Upper lobe of right lung (tissue), 1 donor: ENCODE results near the gene MXD4. TPM values are rescaled to one million over a fixed set of nuclear protein-coding genes. Genes with fewer than 3 reads are reported as not detected.

ENCODE experiments used
- ATAC-seq: fragments of 200-7000 bp; cut with Tn5 transposase; one replicate; pipeline ENCODE4 v1.9.1; 2020; ENCODE audit warnings: mild to moderate bottlenecking, moderate library complexity
- DNase-seq: peaks from one replicate; pipeline ENCODE4 v3.0.0-alpha.2; 2020
- H3K27ac ChIP-seq: fragments of 200-600 bp; one replicate; pipeline ENCODE4 v1.8.0; 2022
- H3K27me3 ChIP-seq: fragments of 200-600 bp; one replicate; pipeline ENCODE4 v1.8.0; 2022; ENCODE audit warnings: mild to moderate bottlenecking
- H3K36me3 ChIP-seq: fragments of 200-600 bp; one replicate; pipeline ENCODE4 v1.8.0; 2022
- H3K4me1 ChIP-seq: fragments of 200-600 bp; one replicate; pipeline ENCODE4 v1.8.0; 2022
- H3K4me3 ChIP-seq: fragments of 200-600 bp; one replicate; pipeline ENCODE4 v1.8.0; 2022; ENCODE audit warnings: mild to moderate bottlenecking
- H3K9me3 ChIP-seq: fragments of 200-600 bp; one replicate; pipeline ENCODE4 v1.8.0; 2022
- CTCF ChIP-seq: fragments of 200-600 bp; IDR thresholded peaks from one replicate; pipeline ENCODE4 v1.8.0; 2022; ENCODE audit warnings: antibody characterized with exemption
- intact Hi-C: fragments of 100-400 bp; cut with DNase I; formaldehyde crosslinking; loops from one replicate; pipeline ENCODE4 v1.11.0; 2022
- total RNA-seq: library from RNA; stranded (reverse); fragmentation: NEBNext Ultra II Directional; extraction: Animal tissue kit (Norgen Biotek cat#: 25700); gene quantifications from one replicate; pipeline ENCODE4 v1.2.1, GENCODE V29; 2021
- donor health status: DM: no; HTN: yes; CAD: no; lungs with severe emphysema.

MXD4 gene
- total RNA-seq, 1 donor from 2014 or later: 72.7 TPM

DNA sequence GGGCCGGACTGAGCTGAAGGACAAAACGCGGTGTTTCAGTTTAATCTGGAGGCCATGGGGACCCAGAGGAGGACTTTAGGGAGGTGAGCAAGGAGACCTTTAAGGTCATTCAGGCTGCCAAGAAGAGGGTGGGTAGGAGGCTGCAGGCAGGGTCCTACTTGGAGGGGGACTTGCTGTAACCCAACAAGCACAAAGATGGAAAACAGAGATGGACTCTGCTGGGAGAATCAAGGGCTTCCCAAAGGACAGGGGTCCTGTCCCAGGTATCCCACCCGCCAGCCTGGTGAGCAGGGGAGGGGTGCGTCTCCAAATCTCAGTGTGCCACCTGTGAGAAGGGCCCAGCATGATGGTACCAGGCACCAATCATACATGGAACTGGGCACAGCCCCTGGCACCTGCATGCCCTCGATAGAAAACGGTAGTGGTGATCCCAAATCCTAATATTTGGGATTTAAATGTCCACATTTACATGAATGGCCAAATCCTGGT is 16.1 kb downstream of the MXD4 start:
- intact Hi-C loops: no loop called here
- H3K27ac ChIP-seq: peak overlapping the region; percentile 60

DNA sequence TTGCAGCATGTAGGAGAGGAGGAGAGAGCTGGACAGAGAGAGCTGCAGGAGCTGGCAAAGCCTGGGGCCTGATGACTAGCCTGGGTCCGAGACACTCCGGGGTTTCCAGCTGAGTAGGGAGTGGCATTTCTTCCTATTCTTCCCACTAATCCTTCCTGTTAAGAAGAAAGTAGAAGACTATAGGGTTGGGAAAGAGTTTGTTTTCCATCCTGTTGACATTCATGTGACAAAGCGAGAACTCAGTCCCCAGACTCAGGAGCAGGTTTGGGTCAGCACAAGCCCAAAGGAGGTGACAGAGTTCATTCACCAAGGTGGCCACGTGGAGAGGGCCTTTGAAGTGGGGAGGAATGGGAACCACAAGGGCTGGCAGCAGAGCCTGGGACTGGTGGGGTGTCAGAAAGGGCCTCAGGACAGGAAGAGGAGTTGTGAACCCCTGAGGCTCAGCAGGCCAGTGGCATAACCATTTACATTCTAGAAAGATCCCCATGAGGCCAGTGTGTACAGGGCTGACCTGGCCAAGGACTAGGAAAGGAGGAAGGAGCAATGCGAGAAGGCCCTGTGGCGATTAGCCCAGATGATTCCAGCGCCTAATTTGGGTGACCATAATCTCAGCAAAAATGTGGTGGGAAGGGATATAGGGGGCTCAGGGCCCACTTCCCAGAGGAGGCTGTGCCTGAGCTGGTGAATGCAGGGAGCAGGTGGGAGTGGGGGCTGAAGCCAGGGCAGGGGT is 16.7 kb downstream of the MXD4 start:
- peak overlapping the region; percentile 60 for H3K27ac ChIP-seq

More for the DNA sequence above, 16.1 kb downstream of the MXD4 start:
- DNase-seq (no peak), ATAC-seq (no peak)
- Histone ChIP-seq H3K4me3 (no peak overlapping the region), H3K27me3 (no peaks in the 10 kb centered on the region), H3K36me3 (peaks cover 30% of the 10 kb centered on the region), H3K4me1 (peaks cover 23% of the 10 kb centered on the region), H3K9me3 (no peaks in the 10 kb centered on the region)
- TF ChIP-seq CTCF: no peak

DNA sequence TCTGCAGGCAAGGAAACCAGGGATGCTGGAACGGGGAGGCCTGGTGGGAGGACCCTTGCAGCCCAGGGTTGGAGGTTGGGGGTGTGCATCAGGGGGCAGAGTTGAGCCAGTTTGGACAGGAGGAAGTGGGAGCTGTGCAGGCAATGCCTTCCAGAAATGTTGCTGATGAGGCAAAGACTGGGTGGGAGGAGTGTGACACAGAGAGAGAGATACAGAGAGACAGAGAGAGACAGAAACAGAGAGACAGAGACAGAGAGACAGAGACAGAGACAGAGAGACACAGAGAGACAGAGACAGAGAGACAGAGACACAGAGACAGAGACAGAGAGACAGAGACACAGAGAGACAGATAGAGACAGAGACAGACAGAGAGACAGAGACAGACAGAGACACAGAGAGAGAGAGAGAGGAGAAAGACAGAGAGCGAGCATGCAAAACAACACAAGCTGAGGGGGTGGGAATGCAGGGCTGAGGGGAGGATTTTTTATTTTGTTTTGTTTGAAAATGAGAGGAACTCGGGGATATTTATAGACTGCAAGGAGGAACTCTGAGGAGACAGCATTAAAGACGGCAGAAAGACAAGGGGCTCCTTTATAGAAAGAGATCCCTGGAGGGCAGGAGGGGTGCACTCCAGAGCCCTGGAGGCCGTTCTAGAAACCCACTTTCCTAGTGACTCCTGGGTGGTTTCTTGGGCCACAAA is 18.1 kb downstream of the MXD4 start:
- intact Hi-C loops: no loop called here
- Histone ChIP-seq H3K27me3 (no peaks in the 10 kb centered on the region), H3K4me1 (peaks cover 40% of the 10 kb centered on the region), H3K4me3 (no peak overlapping the region), H3K9me3 (no peaks in the 10 kb centered on the region), H3K27ac (peak overlapping the region; percentile 34), H3K36me3 (peaks cover 11% of the 10 kb centered on the region)
- ATAC-seq (peak; percentile 42), DNase-seq (peak; percentile 69)
- TF ChIP-seq CTCF: peak; percentile 34

More for the DNA sequence above, 16.7 kb downstream of the MXD4 start:
- Histone ChIP-seq H3K4me3 (no peak overlapping the region), H3K36me3 (peaks cover 25% of the 10 kb centered on the region), H3K9me3 (no peaks in the 10 kb centered on the region), H3K27me3 (no peaks in the 10 kb centered on the region), H3K4me1 (peaks cover 29% of the 10 kb centered on the region)
- DNase-seq (no peak), ATAC-seq (no peak)
- intact Hi-C loops: no loop called here
- TF ChIP-seq CTCF: no peak

DNA sequence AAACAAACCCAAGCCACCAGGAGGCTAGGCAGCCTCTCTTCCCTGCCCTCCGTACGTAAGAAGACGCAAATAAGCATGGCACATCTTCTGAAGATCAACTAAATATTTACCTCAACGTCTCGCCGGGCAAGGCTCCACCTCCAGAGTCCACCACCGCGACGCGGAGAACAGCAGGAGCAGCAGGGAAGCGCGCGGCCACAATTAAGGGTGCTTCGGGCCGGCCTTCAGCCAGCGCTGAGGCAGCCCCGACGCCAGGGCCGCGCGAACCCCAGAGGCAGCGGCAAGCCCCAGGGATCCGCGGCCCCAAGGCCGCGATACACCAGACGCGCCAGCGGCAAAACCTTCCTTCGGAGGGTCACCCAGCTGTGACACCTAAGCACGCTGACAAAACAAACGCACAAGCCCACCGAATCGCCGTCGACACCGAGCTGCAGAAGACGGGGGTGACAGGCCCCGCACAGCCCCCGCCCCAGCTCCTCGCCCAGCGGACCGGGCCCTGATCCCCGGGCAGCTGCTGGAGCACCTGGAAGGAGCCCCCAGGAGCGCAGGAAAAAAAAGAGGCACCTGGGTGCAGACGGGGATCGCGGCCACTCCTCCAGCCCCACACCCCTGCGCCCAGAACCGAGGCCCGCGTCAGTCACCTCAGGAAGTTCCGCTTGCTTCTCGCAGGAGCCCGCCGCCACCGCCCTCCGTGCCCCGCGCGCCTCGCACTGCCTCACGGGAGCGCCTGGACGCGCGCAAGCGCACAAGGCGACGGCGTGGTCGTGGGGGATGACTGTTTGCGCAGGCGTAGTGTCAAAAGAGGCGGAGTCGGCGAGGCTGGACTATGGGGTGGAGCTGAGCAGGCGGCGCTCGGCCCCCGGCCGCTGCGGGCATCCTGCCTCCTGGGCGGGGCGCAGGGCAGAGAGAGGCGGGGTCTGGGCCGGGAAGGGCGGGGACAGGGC is 20.2 kb downstream of the MXD4 start, which contains the start of the genes HAUS3 and POLN:
TSS of gene HAUS3 (minus strand) at position 712 of the 944 bp plus-strand sequence. CDS start 1,175 bp downstream, outside the sequence.
TSS of gene POLN (minus strand) at position 712 of the 944 bp plus-strand sequence. CDS start 12,890 bp downstream, outside the sequence.
- Histone ChIP-seq H3K9me3 (no peaks in the 10 kb centered on the region), H3K27ac (peak within 1 kb of the TSS; percentile 76), H3K4me1 (peaks cover 53% of the 10 kb centered on the region), H3K36me3 (no peaks in the 10 kb centered on the region), H3K27me3 (no peaks in the 10 kb centered on the region), H3K4me3 (peak within 1 kb of the TSS; percentile 96)
- DNase-seq (peak; percentile 99), ATAC-seq (peak; percentile 98)
- intact Hi-C loops: no loop called here
- TF ChIP-seq CTCF: no peak

DNA sequence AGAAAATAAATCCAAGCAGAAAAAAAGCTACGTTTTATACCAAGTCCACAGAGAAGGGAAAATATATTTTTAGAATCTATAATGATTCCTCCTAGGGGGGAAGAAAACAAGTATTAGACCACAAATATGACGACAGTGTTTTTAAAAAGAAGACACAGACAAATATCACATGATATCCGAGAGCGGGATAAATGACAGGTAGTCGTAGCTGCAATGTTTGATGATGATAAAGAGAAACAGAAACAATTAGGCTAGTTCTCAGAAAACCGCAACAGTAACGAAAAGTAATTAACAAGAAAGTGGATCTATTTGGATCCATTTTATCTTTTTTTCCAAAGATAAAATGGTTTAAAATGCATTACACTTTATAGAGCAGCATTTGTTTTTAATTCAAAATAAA is 20.9 kb downstream of the MXD4 start:
- Histone ChIP-seq H3K27me3 (no peaks in the 10 kb centered on the region), H3K9me3 (no peaks in the 10 kb centered on the region), H3K27ac (peak overlapping the region; percentile 76), H3K4me3 (peak overlapping the region; percentile 96), H3K4me1 (peaks cover 53% of the 10 kb centered on the region), H3K36me3 (peaks cover 2% of the 10 kb centered on the region)
- TF ChIP-seq CTCF: no peak
- DNase-seq (no peak), ATAC-seq (no peak)
- intact Hi-C loops: no loop called here
